GM23338 (cell line): Measurements from ENCODE around the gene PSMD14. TPM values are rescaled to one million over a fixed set of nuclear protein-coding genes. Genes with fewer than 3 reads are reported as not detected.

Experiments used
- ATAC-seq: fragments of 200-7000 bp; cut with Tn5 transposase; 3 replicates; pipeline ENCODE4 v1.9.1; 2020
- DNase-seq: peaks from one replicate; pipeline ENCODE4 v3.0.0-alpha.2; 2015; ENCODE audit warnings: low spot score
- H2AFZ ChIP-seq: fragments of 200-600 bp; sonication (generic); 2 replicates; pipeline ENCODE4 v1.8.0; 2016; ENCODE audit warnings: antibody characterized with exemption, mild to moderate bottlenecking, moderate library complexity
- H3F3A ChIP-seq: fragments of 200-600 bp; sonication (generic); replicated peaks from 2 replicates; pipeline ENCODE4 v1.8.0; 2017; ENCODE audit warnings: antibody characterized with exemption, mixed run types, low read depth
- H3K27ac ChIP-seq: fragments of 200-600 bp; sonication (generic); 2 replicates; pipeline ENCODE4 v1.6.1; 2016; ENCODE audit warnings: low read depth
- H3K27me3 ChIP-seq: fragments of 200-600 bp; sonication (generic); 2 replicates; pipeline ENCODE4 v1.8.0; 2016; ENCODE audit warnings: mild to moderate bottlenecking, mixed run types, moderate library complexity; ENCODE audit not compliant: insufficient read depth
- H3K36me3 ChIP-seq: fragments of 200-600 bp; sonication (generic); 2 replicates; pipeline ENCODE4 v1.8.0; 2016; ENCODE audit warnings: mild to moderate bottlenecking; ENCODE audit not compliant: insufficient read depth
- H3K4me1 ChIP-seq: fragments of 200-600 bp; sonication (generic); 2 replicates; pipeline ENCODE4 v1.8.0; 2016; ENCODE audit warnings: mild to moderate bottlenecking, moderate library complexity; ENCODE audit not compliant: insufficient read depth
- H3K4me2 ChIP-seq: fragments of 200-600 bp; sonication (generic); 2 replicates; pipeline ENCODE4 v1.7.1; 2017; ENCODE audit warnings: mixed run types
- H3K4me3 ChIP-seq: fragments of 200-600 bp; sonication (generic); 2 replicates; pipeline ENCODE4 v1.6.1; 2016; ENCODE audit warnings: mixed run types
- H3K79me2 ChIP-seq: fragments of 200-600 bp; sonication (generic); replicated peaks from 2 replicates; pipeline ENCODE4 v1.8.0; 2017; ENCODE audit warnings: mild to moderate bottlenecking; ENCODE audit not compliant: insufficient read depth
- H3K9me2 ChIP-seq: fragments of 200-600 bp; sonication (generic); 2 replicates; pipeline ENCODE4 v1.8.0; 2017; ENCODE audit not compliant: insufficient read depth
- H4K20me1 ChIP-seq: fragments of 200-600 bp; sonication (generic); replicated peaks from 2 replicates; pipeline ENCODE4 v1.8.0; 2017; ENCODE audit warnings: mild to moderate bottlenecking; ENCODE audit not compliant: insufficient read depth
- H3K27ac Mint-ChIP-seq: 2 replicates; pipeline ENCODE4 v1.8.0; 2020; ENCODE audit warnings: inconsistent platforms, mild to moderate bottlenecking, moderate library complexity, mixed read lengths
- H3K27me3 Mint-ChIP-seq: 3 replicates; pipeline ENCODE4 v1.8.0; 2022; ENCODE audit warnings: low read depth, mild to moderate bottlenecking, moderate library complexity, mixed read lengths, inconsistent platforms; ENCODE audit not compliant: insufficient read depth, poor library complexity
- H3K36me3 Mint-ChIP-seq: 3 replicates; pipeline ENCODE4 v1.8.0; 2021; ENCODE audit warnings: low read depth, mild to moderate bottlenecking, inconsistent platforms, moderate library complexity, mixed read lengths
- H3K4me1 Mint-ChIP-seq: 3 replicates; pipeline ENCODE4 v1.8.0; 2020; ENCODE audit warnings: mild to moderate bottlenecking, inconsistent platforms, mixed read lengths
- H3K4me3 Mint-ChIP-seq: 3 replicates; pipeline ENCODE4 v1.8.0; 2021; ENCODE audit warnings: moderate library complexity, mild to moderate bottlenecking, inconsistent platforms, mixed read lengths
- H3K9me3 Mint-ChIP-seq: 3 replicates; pipeline ENCODE4 v1.8.0; 2020; ENCODE audit warnings: moderate library complexity, mild to moderate bottlenecking, inconsistent platforms, mixed read lengths
- CREB1 ChIP-seq: fragments of 250-450 bp; sonication (Bioruptor Pico); IDR thresholded peaks from 2 replicates; pipeline ENCODE4 v1.5.0; 2020; ENCODE audit warnings: low read depth, mild to moderate bottlenecking, moderate library complexity
- EZH2 ChIP-seq: fragments of 200-600 bp; sonication (generic); IDR thresholded peaks from one replicate; pipeline ENCODE4 v1.8.0; 2017; ENCODE audit warnings: antibody characterized with exemption, mild to moderate bottlenecking, low read depth; ENCODE audit not compliant: unreplicated experiment
- EZH2phosphoT487 ChIP-seq: fragments of 200-600 bp; sonication (generic); IDR thresholded peaks from one replicate; pipeline ENCODE4 v1.8.1; 2018; ENCODE audit warnings: antibody characterized with exemption; ENCODE audit not compliant: unreplicated experiment
- JUNB ChIP-seq: IDR thresholded peaks from one replicate; pipeline ENCODE4 v1.6.1; 2016; ENCODE audit warnings: antibody characterized with exemption; ENCODE audit not compliant: unreplicated experiment
- NANOG ChIP-seq: IDR thresholded peaks from 2 replicates; pipeline ENCODE4 v1.6.1; 2016; ENCODE audit warnings: antibody characterized with exemption, borderline replicate concordance
- POLR2AphosphoS5 ChIP-seq: IDR thresholded peaks from 2 replicates; pipeline ENCODE4 v1.6.1; 2016; ENCODE audit warnings: antibody characterized with exemption, low read depth
- STAT1 ChIP-seq: IDR thresholded peaks from one replicate; pipeline ENCODE4 v1.6.1; 2016; ENCODE audit warnings: antibody characterized with exemption; ENCODE audit not compliant: unreplicated experiment
- ZNF114 ChIP-seq: fragments of 250-450 bp; sonication (Bioruptor Pico); IDR thresholded peaks from 2 replicates; pipeline ENCODE4 v1.5.0; 2020; ENCODE audit warnings: mild to moderate bottlenecking, moderate library complexity
- ZNF331 ChIP-seq: fragments of 250-450 bp; sonication (Bioruptor Pico); IDR thresholded peaks from 2 replicates; pipeline ENCODE4 v1.5.0; 2020; ENCODE audit warnings: low read depth, mild to moderate bottlenecking, moderate library complexity
- polyA plus RNA-seq: library from polyadenylated mRNA; unstranded; fragments of >200 nt; fragmentation: Nextera tagmentation; extraction: Ambion mirVana; gene quantifications from 2 replicates; pipeline ENCODE4 v1.2.1, GENCODE V29; 2016
- total RNA-seq: library from RNA; depleted of rRNA; stranded (reverse); fragments of >200 nt; shearing (Covaris generic); gene quantifications from 2 replicates; pipeline ENCODE4 v1.2.3, GENCODE V29; 2014
- TF ChIP-seq, protein P1 (sequence below): IDR thresholded peaks from one replicate; pipeline ENCODE4 v1.6.1; 2018; ENCODE audit warnings: antibody characterized with exemption; ENCODE audit not compliant: unreplicated experiment
- TF ChIP-seq, protein P2 (sequence below): IDR thresholded peaks from 2 replicates; pipeline ENCODE4 v1.6.1; 2016; ENCODE audit warnings: antibody characterized with exemption
- TF ChIP-seq, protein P3 (sequence below): fragments of 250-450 bp; sonication (Bioruptor Pico); IDR thresholded peaks from 2 replicates; pipeline ENCODE4 v1.5.0; 2020; ENCODE audit warnings: mild to moderate bottlenecking, moderate library complexity
- TF ChIP-seq, protein P4 (sequence below), 2 experiments: fragments of 200-600 bp in 1 of 2; sonication (generic) in 1 of 2; conservative IDR thresholded peaks; 2 replicates each; pipeline versions ENCODE4 v1.5.1 to v1.6.1; 2016 to 2017; ENCODE audit warnings: antibody characterized with exemption in 2 of 2, low read depth in 2 of 2, mild to moderate bottlenecking in 2 of 2, moderate library complexity in 1 of 2

Gene PSMD14
- total and polyA plus RNA-seq, 2 experiments from 2014 or later = 92.2 to 123 TPM

DNA sequence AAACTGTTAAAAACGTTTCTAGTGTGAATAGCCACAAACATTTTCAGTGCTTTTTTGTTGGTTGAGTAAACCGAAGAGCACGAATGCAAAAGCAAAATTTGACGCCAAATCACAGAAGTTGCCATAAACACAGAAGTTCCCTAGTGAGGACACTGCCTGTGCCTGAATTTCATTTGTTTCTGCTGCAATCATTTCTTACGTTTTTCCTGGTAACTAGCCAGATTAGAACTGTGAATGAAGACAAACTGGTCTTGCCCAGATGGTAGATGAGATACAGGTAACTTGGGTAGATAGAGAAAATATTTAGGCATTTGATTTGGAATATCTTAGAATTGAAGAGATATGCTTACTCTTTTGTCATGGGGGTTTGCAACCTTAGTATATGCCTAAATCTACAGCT is 98.1 kb downstream of the PSMD14 start (continued):
- TF ChIP-seq ZNF114 (CRISPR knock-in tag) = no peak

DNA sequence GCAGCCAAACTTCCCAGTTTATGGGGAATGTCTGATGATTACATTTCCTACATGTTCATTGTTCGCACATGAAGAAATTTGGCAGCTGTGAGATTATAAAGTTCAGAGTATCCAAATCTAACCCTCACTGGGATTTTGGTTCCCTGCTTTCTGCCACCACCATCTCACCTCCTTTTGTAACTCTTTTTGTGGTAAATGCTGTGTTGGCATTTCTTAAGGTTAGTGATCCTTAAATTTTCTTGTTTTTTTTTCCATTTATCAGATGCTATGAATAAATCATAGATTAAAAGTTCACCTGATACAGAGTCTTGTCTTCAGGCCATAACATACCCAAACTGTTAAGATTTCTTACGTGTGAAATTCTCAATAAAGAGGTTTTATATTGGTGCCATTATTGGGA is 99.4 kb downstream of the PSMD14 start:
- H3K4me3 Mint-ChIP-seq = no peak overlapping the region
- ATAC-seq = no peak
- TF ChIP-seq JUNB = no peak
- TF ChIP-seq, protein P1, sequence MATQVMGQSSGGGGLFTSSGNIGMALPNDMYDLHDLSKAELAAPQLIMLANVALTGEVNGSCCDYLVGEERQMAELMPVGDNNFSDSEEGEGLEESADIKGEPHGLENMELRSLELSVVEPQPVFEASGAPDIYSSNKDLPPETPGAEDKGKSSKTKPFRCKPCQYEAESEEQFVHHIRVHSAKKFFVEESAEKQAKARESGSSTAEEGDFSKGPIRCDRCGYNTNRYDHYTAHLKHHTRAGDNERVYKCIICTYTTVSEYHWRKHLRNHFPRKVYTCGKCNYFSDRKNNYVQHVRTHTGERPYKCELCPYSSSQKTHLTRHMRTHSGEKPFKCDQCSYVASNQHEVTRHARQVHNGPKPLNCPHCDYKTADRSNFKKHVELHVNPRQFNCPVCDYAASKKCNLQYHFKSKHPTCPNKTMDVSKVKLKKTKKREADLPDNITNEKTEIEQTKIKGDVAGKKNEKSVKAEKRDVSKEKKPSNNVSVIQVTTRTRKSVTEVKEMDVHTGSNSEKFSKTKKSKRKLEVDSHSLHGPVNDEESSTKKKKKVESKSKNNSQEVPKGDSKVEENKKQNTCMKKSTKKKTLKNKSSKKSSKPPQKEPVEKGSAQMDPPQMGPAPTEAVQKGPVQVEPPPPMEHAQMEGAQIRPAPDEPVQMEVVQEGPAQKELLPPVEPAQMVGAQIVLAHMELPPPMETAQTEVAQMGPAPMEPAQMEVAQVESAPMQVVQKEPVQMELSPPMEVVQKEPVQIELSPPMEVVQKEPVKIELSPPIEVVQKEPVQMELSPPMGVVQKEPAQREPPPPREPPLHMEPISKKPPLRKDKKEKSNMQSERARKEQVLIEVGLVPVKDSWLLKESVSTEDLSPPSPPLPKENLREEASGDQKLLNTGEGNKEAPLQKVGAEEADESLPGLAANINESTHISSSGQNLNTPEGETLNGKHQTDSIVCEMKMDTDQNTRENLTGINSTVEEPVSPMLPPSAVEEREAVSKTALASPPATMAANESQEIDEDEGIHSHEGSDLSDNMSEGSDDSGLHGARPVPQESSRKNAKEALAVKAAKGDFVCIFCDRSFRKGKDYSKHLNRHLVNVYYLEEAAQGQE = no peak
- no peak for TF ChIP-seq ZNF114 (CRISPR knock-in tag)
- no peak for TF ChIP-seq CREB1
- TF ChIP-seq EZH2 = no peak
- no peak for TF ChIP-seq ZNF331
- no peak for TF ChIP-seq NANOG
- no peak for TF ChIP-seq POLR2AphosphoS5
- TF ChIP-seq, protein P2, sequence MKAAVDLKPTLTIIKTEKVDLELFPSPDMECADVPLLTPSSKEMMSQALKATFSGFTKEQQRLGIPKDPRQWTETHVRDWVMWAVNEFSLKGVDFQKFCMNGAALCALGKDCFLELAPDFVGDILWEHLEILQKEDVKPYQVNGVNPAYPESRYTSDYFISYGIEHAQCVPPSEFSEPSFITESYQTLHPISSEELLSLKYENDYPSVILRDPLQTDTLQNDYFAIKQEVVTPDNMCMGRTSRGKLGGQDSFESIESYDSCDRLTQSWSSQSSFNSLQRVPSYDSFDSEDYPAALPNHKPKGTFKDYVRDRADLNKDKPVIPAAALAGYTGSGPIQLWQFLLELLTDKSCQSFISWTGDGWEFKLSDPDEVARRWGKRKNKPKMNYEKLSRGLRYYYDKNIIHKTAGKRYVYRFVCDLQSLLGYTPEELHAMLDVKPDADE = no peak
- TF ChIP-seq, protein P3, sequence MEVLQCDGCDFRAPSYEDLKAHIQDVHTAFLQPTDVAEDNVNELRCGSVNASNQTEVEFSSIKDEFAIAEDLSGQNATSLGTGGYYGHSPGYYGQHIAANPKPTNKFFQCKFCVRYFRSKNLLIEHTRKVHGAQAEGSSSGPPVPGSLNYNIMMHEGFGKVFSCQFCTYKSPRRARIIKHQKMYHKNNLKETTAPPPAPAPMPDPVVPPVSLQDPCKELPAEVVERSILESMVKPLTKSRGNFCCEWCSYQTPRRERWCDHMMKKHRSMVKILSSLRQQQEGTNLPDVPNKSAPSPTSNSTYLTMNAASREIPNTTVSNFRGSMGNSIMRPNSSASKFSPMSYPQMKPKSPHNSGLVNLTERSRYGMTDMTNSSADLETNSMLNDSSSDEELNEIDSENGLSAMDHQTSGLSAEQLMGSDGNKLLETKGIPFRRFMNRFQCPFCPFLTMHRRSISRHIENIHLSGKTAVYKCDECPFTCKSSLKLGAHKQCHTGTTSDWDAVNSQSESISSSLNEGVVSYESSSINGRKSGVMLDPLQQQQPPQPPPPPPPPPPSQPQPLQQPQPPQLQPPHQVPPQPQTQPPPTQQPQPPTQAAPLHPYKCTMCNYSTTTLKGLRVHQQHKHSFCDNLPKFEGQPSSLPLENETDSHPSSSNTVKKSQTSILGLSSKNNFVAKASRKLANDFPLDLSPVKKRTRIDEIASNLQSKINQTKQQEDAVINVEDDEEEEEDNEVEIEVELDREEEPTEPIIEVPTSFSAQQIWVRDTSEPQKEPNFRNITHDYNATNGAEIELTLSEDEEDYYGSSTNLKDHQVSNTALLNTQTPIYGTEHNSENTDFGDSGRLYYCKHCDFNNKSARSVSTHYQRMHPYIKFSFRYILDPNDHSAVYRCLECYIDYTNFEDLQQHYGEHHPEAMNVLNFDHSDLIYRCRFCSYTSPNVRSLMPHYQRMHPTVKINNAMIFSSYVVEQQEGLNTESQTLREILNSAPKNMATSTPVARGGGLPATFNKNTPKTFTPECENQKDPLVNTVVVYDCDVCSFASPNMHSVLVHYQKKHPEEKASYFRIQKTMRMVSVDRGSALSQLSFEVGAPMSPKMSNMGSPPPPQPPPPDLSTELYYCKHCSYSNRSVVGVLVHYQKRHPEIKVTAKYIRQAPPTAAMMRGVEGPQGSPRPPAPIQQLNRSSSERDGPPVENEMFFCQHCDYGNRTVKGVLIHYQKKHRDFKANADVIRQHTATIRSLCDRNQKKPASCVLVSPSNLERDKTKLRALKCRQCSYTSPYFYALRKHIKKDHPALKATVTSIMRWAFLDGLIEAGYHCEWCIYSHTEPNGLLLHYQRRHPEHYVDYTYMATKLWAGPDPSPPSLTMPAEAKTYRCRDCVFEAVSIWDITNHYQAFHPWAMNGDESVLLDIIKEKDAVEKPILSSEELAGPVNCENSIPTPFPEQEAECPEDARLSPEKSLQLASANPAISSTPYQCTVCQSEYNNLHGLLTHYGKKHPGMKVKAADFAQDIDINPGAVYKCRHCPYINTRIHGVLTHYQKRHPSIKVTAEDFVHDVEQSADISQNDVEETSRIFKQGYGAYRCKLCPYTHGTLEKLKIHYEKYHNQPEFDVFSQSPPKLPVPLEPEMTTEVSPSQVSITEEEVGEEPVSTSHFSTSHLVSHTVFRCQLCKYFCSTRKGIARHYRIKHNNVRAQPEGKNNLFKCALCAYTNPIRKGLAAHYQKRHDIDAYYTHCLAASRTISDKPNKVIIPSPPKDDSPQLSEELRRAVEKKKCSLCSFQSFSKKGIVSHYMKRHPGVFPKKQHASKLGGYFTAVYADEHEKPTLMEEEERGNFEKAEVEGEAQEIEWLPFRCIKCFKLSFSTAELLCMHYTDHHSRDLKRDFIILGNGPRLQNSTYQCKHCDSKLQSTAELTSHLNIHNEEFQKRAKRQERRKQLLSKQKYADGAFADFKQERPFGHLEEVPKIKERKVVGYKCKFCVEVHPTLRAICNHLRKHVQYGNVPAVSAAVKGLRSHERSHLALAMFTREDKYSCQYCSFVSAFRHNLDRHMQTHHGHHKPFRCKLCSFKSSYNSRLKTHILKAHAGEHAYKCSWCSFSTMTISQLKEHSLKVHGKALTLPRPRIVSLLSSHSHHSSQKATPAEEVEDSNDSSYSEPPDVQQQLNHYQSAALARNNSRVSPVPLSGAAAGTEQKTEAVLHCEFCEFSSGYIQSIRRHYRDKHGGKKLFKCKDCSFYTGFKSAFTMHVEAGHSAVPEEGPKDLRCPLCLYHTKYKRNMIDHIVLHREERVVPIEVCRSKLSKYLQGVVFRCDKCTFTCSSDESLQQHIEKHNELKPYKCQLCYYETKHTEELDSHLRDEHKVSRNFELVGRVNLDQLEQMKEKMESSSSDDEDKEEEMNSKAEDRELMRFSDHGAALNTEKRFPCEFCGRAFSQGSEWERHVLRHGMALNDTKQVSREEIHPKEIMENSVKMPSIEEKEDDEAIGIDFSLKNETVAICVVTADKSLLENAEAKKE (CRISPR knock-in tag) = no peak
- TF ChIP-seq EZH2phosphoT487 = no peak
- TF ChIP-seq, protein P4, sequence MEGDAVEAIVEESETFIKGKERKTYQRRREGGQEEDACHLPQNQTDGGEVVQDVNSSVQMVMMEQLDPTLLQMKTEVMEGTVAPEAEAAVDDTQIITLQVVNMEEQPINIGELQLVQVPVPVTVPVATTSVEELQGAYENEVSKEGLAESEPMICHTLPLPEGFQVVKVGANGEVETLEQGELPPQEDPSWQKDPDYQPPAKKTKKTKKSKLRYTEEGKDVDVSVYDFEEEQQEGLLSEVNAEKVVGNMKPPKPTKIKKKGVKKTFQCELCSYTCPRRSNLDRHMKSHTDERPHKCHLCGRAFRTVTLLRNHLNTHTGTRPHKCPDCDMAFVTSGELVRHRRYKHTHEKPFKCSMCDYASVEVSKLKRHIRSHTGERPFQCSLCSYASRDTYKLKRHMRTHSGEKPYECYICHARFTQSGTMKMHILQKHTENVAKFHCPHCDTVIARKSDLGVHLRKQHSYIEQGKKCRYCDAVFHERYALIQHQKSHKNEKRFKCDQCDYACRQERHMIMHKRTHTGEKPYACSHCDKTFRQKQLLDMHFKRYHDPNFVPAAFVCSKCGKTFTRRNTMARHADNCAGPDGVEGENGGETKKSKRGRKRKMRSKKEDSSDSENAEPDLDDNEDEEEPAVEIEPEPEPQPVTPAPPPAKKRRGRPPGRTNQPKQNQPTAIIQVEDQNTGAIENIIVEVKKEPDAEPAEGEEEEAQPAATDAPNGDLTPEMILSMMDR (conservative IDR thresholded peaks at IDR 0.05; ENCODE audit: low read depth in 2 of 2) = no peak
- TF ChIP-seq STAT1 = no peak

More for the DNA sequence above, 99.4 kb downstream of the PSMD14 start:
- Histone ChIP-seq H4K20me1 (no peaks in the 10 kb centered on the region), H3F3A (no peaks in the 10 kb centered on the region), H3K36me3 (no peaks in the 10 kb centered on the region; the same call in 1 of the 2 replicates), H3K79me2 (no peaks in the 10 kb centered on the region), H3K4me1 (no peaks in the 10 kb centered on the region), H3K4me3 (no peak overlapping the region), H3K27ac (no peak overlapping the region), H3K4me2 (no peak overlapping the region), H3K27me3 (peaks cover 21% of the 10 kb centered on the region), H3K9me2 (no peaks in the 10 kb centered on the region), H2AFZ (no peak overlapping the region)
- no peak overlapping the region for H3K27ac Mint-ChIP-seq
- DNase-seq = no peak
- H3K9me3 Mint-ChIP-seq = no peaks in the 10 kb centered on the region
- H3K36me3 Mint-ChIP-seq = peaks cover 7% of the 10 kb centered on the region; the same call in 1 of the 3 replicates
- H3K4me1 Mint-ChIP-seq = peaks cover 4% of the 10 kb centered on the region; the same call in 2 of the 3 replicates
- peaks cover 2% of the 10 kb centered on the region for H3K27me3 Mint-ChIP-seq
